Prostate gland (tissue), 2 donors: ENCODE measurements around the gene RPS10. TPM values are rescaled to one million over a fixed set of nuclear protein-coding genes. Genes with fewer than 3 reads are reported as not detected.

Experiments used
- DNase-seq: peaks from one replicate; pipeline ENCODE4 v3.0.0-alpha.2; 2019; ENCODE audit warnings: low spot score
- H3K27ac ChIP-seq, 2 donors: fragments of 200-600 bp; sonication (generic); 2 replicates each; pipeline ENCODE4 v1.5.1; 2017 to 2019
- H3K27me3 ChIP-seq: fragments of 200-600 bp; sonication (generic); replicated peaks from 2 replicates; pipeline ENCODE4 v1.5.1; 2019; ENCODE audit not compliant: insufficient read depth
- H3K36me3 ChIP-seq, 2 donors: fragments of 200-600 bp; sonication (generic); 1 replicate in 1 of 2; 2 replicates in 1 of 2; pipeline versions ENCODE4 v1.5.1 to v1.8.1; 2017 to 2019
- H3K4me1 ChIP-seq: fragments of 200-600 bp; sonication (generic); replicated peaks from 2 replicates; pipeline ENCODE4 v1.5.1; 2019
- H3K4me3 ChIP-seq, 2 donors: fragments of 200-600 bp; sonication (generic); 2 replicates each; pipeline ENCODE4 v1.5.1; 2017 to 2019
- H3K9me3 ChIP-seq: fragments of 200-600 bp; sonication (generic); 2 replicates; pipeline ENCODE4 v1.5.1; 2017
- CTCF ChIP-seq, 4 experiments: fragments of 200-600 bp in 2 of 4; fragments of 450-650 bp in 2 of 4; sonication (generic) in 2 of 4; IDR thresholded peaks; 1 replicate in 3 of 4; 2 replicates in 1 of 4; pipeline ENCODE4 v1.5.1; 2016 to 2019; ENCODE audit warnings: antibody characterized with exemption in 4 of 4, mild to moderate bottlenecking in 2 of 4, moderate library complexity in 2 of 4
- POLR2A ChIP-seq: fragments of 450-650 bp; IDR thresholded peaks from one replicate; pipeline ENCODE4 v1.6.1; 2016; ENCODE audit warnings: antibody characterized with exemption, mild to moderate bottlenecking
- POLR2AphosphoS5 ChIP-seq: sonication (generic); formaldehyde crosslinking; IDR thresholded peaks from one replicate; pipeline ENCODE4 v1.6.1; 2017; ENCODE audit warnings: antibody characterized with exemption
- WGBS: methylation state at CpG from one replicate; pipeline ENCODE4 v1.1.5; 2018; 5-methylcytosine and 5-hydroxymethylcytosine counted together
- intact Hi-C: fragments of 100-400 bp; cut with DNase I; formaldehyde crosslinking; loops from one replicate; pipeline ENCODE4 v1.14.2; 2022
- total RNA-seq, 2 donors: library from RNA; depleted of rRNA; stranded (reverse); fragments of >200 nt; gene quantifications; one replicate each; pipeline ENCODE4 v1.1.0, GENCODE V29; 2016

Gene RPS10
- total RNA-seq = 1,000 to 10,000 TPM; 1,707 to 2,711 TPM

DNA sequence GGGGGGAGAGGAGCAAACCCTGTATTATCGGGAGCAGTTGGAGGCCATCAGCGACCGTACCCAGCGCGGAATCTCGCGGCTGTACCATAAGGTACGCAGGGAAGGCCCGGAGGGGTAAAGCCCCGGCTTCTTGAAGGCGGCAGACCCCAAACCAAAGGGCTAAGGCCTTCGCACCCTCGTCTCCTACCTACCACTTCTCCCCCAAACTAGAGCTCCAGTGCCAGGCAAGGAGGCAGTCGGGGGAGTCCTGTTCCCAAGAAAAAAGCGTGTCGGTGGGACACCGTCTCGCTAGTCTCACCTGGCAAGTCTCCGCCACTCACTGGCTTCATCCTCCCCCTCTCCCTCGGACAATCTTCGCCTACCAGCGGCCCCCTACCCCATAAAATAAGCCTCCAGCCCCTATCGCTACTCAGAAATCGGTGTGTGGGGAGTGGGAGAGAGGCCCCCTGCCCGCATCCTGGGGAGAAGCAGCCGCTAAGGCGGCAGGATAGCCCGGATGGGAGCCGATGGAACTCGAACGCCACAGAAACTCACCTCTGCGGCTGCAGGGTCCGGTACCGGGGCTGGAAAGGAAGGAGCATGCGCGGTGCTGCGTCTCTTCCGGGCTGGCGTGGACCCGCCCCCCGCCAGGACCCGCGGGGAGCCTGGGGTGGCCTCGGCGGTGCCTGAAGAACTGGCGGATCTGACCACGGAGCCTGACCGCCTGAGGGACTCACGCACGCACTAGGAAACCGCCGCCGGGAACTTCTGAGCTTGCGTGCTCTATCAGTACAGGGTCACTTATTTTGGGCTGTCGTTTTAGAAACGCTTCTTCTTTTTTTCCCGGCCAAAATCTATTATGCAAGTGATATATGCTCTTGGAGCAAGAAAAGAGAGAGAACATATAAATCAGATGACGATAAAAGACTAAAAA lies at the start of gene RPS10:
Gene RPS10, minus strand, starts transcription at position 572 of the 913 bp plus-strand sequence. CDS start 848 bp downstream, outside the sequence.
- TF ChIP-seq POLR2A = peak; percentile 83
- peak; percentile 96 for TF ChIP-seq POLR2AphosphoS5
- peak in 2 of 4 experiments; percentile 12 to 24 for TF ChIP-seq CTCF (IDR thresholded peaks at IDR 0.05)
- peak within 1 kb of the TSS; percentile 56 to 83 for H3K27ac ChIP-seq
- peak; percentile 87 for DNase-seq
- intact Hi-C loops = loop anchor here (2.0 to 10.0 kb wide), 2 partner anchors 31 to 179 kb away; no protein-coding TSS in a partner anchor
- H3K36me3 ChIP-seq = peaks cover 16 to 19% of the 10 kb centered on the region in 2 donors
- no peaks in the 10 kb centered on the region for H3K4me1 ChIP-seq
- no peaks in the 10 kb centered on the region for H3K27me3 ChIP-seq
- no peaks in the 10 kb centered on the region for H3K9me3 ChIP-seq
- under 1% methylated on average over 58 of the region's 58 CpGs for WGBS
- peak within 1 kb of the TSS; percentile 60 to 76 for H3K4me3 ChIP-seq

DNA sequence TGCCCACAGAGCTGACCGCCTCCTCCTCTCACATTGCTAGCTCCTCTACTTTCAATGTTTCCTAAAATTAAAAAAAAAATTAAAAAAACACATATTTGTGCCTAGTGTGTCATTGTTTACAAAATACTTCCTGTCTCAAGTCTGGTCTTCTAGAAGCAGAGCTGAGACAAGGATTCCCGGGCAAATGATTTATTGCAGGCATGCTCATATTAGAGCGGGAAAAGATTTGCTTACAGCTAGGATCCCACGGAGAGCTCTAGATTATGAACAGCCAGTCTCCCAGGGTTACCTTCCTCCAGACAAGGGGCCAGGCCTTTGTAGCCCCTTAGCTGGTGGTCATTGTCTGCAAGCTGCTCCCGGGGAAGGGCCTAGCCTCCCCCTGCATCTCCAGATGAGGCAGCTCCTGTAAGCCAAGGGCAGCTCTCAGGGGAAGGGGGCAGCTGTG lies 49.4 kb upstream of the RPS10 start:
- Histone ChIP-seq H3K9me3 (no peaks in the 10 kb centered on the region), H3K36me3 (no peaks in the 10 kb centered on the region), H3K27ac (no peak overlapping the region), H3K4me1 (no peaks in the 10 kb centered on the region), H3K27me3 (no peaks in the 10 kb centered on the region), H3K4me3 (no peak overlapping the region)
- intact Hi-C loops = no loop called here
- DNase-seq = no peak
- WGBS = 57% methylated on average over 5 of the region's 5 CpGs
- TF ChIP-seq CTCF (IDR thresholded peaks at IDR 0.05) (no peak), POLR2A (no peak), POLR2AphosphoS5 (no peak)

GRCh38 chr6:34474754-34475153 lies 48.9 kb upstream of the RPS10 start:
- no peak for DNase-seq
- H3K9me3 ChIP-seq = no peaks in the 10 kb centered on the region
- H3K4me3 ChIP-seq = no peak overlapping the region
- H3K27ac ChIP-seq = no peak overlapping the region
- no peaks in the 10 kb centered on the region for H3K36me3 ChIP-seq
- no peaks in the 10 kb centered on the region for H3K4me1 ChIP-seq
- intact Hi-C loops = no loop called here
- 91% methylated on average over 2 of the region's 2 CpGs for WGBS
- TF ChIP-seq POLR2AphosphoS5 (no peak), POLR2A (no peak), CTCF (IDR thresholded peaks at IDR 0.05) (no peak)
- H3K27me3 ChIP-seq = no peaks in the 10 kb centered on the region

DNA sequence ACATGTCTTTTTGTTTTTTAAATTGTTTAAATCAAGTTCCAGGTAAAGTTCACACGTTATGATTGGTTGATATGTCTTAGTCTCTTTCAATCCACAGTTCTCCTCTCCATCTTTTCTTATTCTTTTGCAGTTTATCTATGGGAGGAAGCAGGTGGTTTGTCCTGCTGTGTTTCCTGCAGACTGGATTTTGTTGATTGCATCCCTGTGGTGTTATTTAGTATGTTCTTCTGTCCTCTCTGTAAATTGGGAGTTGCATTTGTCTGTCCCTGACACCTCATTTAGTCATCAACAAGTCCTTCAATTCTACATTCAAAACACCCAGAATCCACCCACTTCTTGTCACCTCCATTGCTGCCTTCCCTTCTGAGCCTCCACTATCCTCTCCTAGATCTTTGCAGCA lies 48.1 kb upstream of the RPS10 start:
- no peaks in the 10 kb centered on the region for H3K27me3 ChIP-seq
- DNase-seq = no peak
- no peaks in the 10 kb centered on the region for H3K36me3 ChIP-seq
- H3K4me1 ChIP-seq = no peaks in the 10 kb centered on the region
- WGBS = 95% methylated on average over 1 of the region's 1 CpG
- H3K9me3 ChIP-seq = no peaks in the 10 kb centered on the region
- H3K27ac ChIP-seq = no peak overlapping the region
- intact Hi-C loops = no loop called here
- no peak for TF ChIP-seq POLR2A
- TF ChIP-seq POLR2AphosphoS5 = no peak
- TF ChIP-seq CTCF (IDR thresholded peaks at IDR 0.05) = no peak
- H3K4me3 ChIP-seq = no peak overlapping the region

DNA sequence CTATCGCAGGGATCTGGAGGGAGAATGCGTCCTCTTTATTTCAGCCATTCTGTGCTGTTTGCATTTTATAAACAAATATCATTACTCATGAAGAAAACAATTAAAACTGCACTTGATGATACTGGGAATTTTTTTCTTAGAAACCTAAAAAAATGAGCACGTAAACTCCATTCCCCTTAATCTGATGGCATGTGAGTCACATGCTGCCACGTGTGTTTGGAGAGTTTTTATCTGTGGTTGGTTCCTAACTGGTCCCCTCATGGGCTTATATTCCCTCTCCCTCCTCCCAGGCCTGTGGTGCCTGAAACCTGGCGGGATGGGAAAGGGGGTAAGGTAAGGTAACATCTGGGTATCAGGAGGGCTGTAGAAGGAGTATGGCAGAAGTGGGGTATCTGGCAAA lies 46.6 kb upstream of the RPS10 start:
- no peak overlapping the region for H3K27ac ChIP-seq
- H3K9me3 ChIP-seq = no peaks in the 10 kb centered on the region
- intact Hi-C loops = no loop called here
- WGBS = 85% methylated on average over 5 of the region's 5 CpGs
- TF ChIP-seq POLR2A = no peak
- TF ChIP-seq CTCF (IDR thresholded peaks at IDR 0.05) = no peak
- TF ChIP-seq POLR2AphosphoS5 = no peak
- no peaks in the 10 kb centered on the region for H3K36me3 ChIP-seq
- no peak overlapping the region for H3K4me3 ChIP-seq
- H3K27me3 ChIP-seq = no peaks in the 10 kb centered on the region
- no peak for DNase-seq
- H3K4me1 ChIP-seq = no peaks in the 10 kb centered on the region
